Lung (tissue), 12 donors: ENCODE results near the gene OSBPL9. TPM values are rescaled to one million over a fixed set of nuclear protein-coding genes. Genes with fewer than 3 reads are reported as not detected.

Experiments used
- ATAC-seq: fragments of 200-7000 bp; cut with Tn5 transposase; one replicate; pipeline ENCODE4 v1.9.1; 2020; ENCODE audit warnings: moderate number of reproducible peaks; ENCODE audit not compliant: insufficient read depth, low FRiP score
- DNase-seq, 3 donors: peaks; one replicate each; pipeline ENCODE4 v3.0.0-alpha.2; 2013 to 2017
- H3K27ac ChIP-seq, 2 donors: one replicate each; pipeline ENCODE4 v1.5.1; 2013; ENCODE audit warnings: mild to moderate bottlenecking in 2 of 2, moderate library complexity in 2 of 2, control low read depth in 1 of 2, inconsistent platforms in 1 of 2, low read depth in 1 of 2, low read length in 1 of 2
- H3K27me3 ChIP-seq, 3 donors: one replicate each; pipeline ENCODE4 v1.5.1; 2013; ENCODE audit warnings: low read length in 2 of 3; ENCODE audit not compliant: control insufficient read depth in 3 of 3, insufficient read depth in 3 of 3
- H3K36me3 ChIP-seq, 4 donors: one replicate each; pipeline ENCODE4 v1.5.1; 2013; ENCODE audit warnings: low read length in 4 of 4, mild to moderate bottlenecking in 1 of 4, moderate library complexity in 1 of 4; ENCODE audit not compliant: control insufficient read depth in 4 of 4, insufficient read depth in 4 of 4
- H3K4me1 ChIP-seq, 5 donors: one replicate each; pipeline ENCODE4 v1.5.1; 2013; ENCODE audit warnings: low read length in 5 of 5, mild to moderate bottlenecking in 2 of 5, moderate library complexity in 1 of 5; ENCODE audit not compliant: control insufficient read depth in 5 of 5, insufficient read depth in 5 of 5
- H3K4me3 ChIP-seq: one replicate; pipeline ENCODE4 v1.5.1; 2013; ENCODE audit warnings: mild to moderate bottlenecking, control low read depth, moderate library complexity
- H3K9ac ChIP-seq, 2 donors: one replicate each; pipeline ENCODE4 v1.5.1; 2013; ENCODE audit warnings: low read length in 2 of 2, control low read depth in 1 of 2; ENCODE audit not compliant: insufficient read depth in 1 of 2
- H3K9me3 ChIP-seq, 4 donors: one replicate each; pipeline ENCODE4 v1.5.1; 2013; ENCODE audit warnings: low read length in 3 of 4, mild to moderate bottlenecking in 1 of 4, moderate library complexity in 1 of 4; ENCODE audit not compliant: control insufficient read depth in 4 of 4, insufficient read depth in 3 of 4
- CTCF ChIP-seq: IDR thresholded peaks from 2 replicates; pipeline ENCODE4 v1.5.1; 2012; ENCODE audit warnings: mild to moderate bottlenecking; ENCODE audit errors: control extremely low read depth, extremely low read depth
- WGBS, 2 donors: extraction: QIAGEN DNeasy Blood & Tissue Kit; methylation state at CpG; one replicate each; pipeline ENCODE4 v1.1.7; 2013; 5-methylcytosine and 5-hydroxymethylcytosine counted together
- polyA plus RNA-seq, 2 donors: library from polyadenylated mRNA; stranded (reverse); fragments of 200-250 nt; gene quantifications; one replicate each; pipeline ENCODE4 v1.2.1, GENCODE V29; 2013
- total RNA-seq, 2 donors: library from RNA; depleted of rRNA in 1 of 2; stranded (reverse); fragments of >200 nt in 1 of 2; gene quantifications; one replicate each; pipeline ENCODE4 v1.2.1, GENCODE V29; 2014 to 2021
- donor health status: control.
- donor health status: control.
- donor health status: Bipolar disorder and iron deficiency.
- donor health status: healthy.
- donor health status: DM: yes; HTN: yes; CAD: no.

Gene OSBPL9
- total and polyA plus RNA-seq, 4 donors, result 36.8 to 135 (median 72.4) TPM

DNA sequence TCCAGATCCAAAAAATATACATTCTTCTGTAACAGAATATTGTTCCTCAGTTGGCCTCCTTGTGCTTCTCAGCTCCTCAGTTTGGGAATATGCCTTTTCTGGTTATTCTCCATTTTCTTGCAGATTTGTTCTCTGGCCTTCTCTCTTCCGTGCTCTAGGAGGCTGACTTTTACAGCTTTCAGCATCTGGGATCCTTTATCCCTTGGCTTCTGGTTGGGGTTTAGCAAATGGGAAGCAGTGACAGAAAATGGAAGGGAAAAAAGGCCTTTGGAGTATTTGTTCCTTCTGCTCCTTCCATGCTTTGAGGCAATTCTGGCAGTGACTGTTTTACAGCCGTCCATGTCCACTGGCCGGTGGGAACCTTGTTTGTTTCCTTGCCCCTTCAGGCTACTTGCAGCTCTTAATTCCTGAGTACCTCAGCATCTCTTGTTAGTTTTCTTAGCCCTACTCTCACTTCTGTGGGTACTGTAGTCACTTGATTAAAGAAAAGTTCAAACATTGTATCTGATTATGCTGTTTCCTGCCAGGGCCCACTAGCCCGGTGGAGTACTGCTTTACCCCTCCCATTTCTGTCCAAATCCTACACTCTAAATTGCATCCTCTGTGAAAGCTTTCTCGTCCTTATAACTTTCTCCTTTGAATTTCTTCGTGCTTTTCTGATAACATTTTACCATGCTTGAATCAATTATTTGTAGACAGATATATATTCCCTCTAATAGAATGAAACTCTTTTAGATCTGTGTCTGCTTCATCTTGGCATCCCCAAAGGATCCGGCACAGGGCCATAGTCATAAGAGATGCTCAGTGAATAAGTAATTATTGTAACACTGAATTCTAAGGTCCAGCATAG is 118.2 kb downstream of the OSBPL9 start:
- no peak for TF ChIP-seq CTCF
- WGBS, 2 donors, result 51 to 66% methylated on average over 7 of the region's 7 CpGs
- Histone ChIP-seq H3K27me3 (no peaks in the 10 kb centered on the region), H3K4me3 (no peak overlapping the region), H3K27ac (peak overlapping the region; percentile 46 to 56), H3K36me3 (no peaks in the 10 kb centered on the region), H3K9me3 (no peaks in the 10 kb centered on the region), H3K9ac (no peak overlapping the region), H3K4me1 (peaks cover 0 to 21% (median 6%) of the 10 kb centered on the region in 5 donors)
- peak in 1 of 3 donors; percentile 21 for DNase-seq
- no peak for ATAC-seq

DNA sequence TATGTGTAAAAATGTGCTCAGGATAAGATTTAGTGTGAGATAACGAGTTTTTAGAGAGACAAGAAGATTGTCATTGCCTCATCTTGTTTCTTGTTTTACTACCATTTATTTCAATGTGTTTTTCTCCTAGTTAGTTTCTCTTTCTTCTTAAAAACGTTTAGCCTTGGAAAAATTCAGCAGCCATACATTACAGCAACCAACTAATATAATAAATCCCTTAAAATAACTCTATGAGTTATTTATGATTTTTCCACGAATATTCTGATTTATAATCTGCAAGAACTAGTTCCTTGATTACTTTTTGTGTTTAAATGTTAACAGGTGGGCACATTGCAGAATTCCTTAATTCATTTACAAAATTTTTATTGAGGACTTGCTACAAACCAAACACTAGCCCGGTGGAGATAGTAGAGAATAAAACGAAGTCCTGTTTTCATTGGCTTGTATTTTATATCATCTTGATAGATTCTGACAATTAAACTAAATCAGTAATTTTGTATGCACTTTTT is 118.9 kb downstream of the OSBPL9 start:
- 57 to 60% methylated on average over 5 of the region's 5 CpGs for WGBS, 2 donors
- peaks cover 0 to 21% (median 6%) of the 10 kb centered on the region in 5 donors for H3K4me1 ChIP-seq

DNA sequence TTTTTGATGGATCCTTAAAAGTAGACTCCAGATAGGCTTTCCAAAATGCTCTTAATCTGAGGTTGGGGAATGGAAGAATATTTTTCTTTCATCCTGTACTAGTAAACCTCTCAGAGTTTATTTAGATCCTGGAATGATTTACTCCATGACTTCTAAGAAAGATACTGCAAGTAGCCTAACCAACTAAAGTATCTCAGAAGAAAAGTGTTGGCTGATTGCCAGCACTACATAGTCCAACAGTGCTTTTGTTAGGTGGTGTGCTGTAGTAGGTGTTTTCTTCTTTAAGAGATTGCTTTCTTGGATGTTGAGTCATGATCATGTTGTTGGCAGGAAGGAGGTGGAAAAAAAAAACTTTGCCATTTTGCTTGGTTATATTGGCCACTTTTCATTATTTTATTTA is 119.8 kb downstream of the OSBPL9 start:
- Histone ChIP-seq H3K27ac (no peak overlapping the region), H3K4me1 (peaks cover 0 to 21% (median 6%) of the 10 kb centered on the region in 5 donors), H3K4me3 (no peak overlapping the region), H3K36me3 (no peaks in the 10 kb centered on the region), H3K27me3 (no peaks in the 10 kb centered on the region), H3K9me3 (no peaks in the 10 kb centered on the region), H3K9ac (no peak overlapping the region)
- DNase-seq, result peak in 2 of 3 donors; percentile 22 to 55
- no peak for TF ChIP-seq CTCF
- ATAC-seq, result no peak

More for the DNA sequence above, 118.9 kb downstream of the OSBPL9 start:
- Histone ChIP-seq H3K4me3 (no peak overlapping the region), H3K27me3 (no peaks in the 10 kb centered on the region), H3K9me3 (no peaks in the 10 kb centered on the region), H3K27ac (no peak overlapping the region), H3K36me3 (no peaks in the 10 kb centered on the region), H3K9ac (no peak overlapping the region)
- DNase-seq (no peak), ATAC-seq (no peak)
- no peak for TF ChIP-seq CTCF
